ENCODE results near the gene PHAF1.

PHAF1 gene

DNA sequence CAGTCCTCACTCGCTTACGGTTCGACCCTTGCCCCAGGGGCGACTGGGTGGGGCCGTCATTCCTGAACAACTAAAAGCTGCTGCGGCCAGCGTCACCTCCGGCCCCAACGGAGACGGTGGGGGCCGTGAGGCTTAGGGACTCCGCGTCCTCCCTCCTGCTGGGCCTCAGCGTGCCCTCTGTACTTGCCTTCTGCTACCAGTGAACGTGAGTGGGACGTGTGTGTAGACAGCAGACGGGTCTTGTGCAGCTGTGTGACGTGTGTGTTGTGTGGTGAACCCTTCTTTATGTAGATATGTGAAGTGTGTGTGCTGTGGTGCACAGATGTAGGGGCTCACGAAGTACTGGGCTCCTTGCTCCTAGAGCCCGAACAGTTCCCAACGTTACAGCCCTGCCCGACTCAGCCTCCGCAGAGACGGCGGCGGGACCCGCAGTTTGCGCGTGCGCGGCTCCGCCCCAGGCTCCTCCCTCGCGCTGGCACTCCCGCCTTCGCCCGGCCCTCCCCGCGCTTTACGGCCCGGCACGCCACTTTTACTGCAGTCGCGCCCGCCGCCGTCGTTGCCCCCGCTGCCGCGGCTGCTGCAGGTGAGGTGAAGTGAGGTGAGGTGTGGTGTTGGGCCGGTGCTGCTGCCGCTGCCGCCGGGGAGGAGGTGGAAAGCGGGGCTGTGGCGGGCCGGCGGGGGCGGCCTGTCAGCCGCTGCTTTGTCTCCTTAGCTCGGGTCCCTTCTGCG lies at the start of gene PHAF1:
Gene PHAF1 (plus strand): TSS at position 535 of the 729 bp plus-strand sequence. CDS start 235 bp downstream, outside the sequence.
- DNase-seq, result peak; percentile 49 to 87

DNA sequence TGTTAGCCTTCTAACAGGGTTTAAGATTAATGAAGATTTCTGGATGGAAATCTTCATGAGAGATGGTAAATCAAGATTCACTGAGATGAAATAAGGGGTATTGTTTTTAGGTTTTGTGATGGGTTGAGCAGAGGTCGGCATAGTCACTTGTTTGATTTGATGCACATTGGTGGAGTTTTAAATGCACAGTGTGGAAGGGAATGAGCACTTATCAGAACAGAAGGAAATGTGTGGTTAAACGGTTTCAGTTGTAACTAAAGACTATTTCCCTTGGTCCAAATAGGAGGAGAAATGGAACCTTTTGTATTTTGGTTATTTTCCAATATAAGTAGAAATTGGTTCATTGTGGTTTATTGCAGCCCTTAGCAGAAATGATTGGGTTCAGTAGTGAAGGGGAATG lies 46.7 kb upstream of the PHAF1 start:
- DNase-seq, result no peak

DNA sequence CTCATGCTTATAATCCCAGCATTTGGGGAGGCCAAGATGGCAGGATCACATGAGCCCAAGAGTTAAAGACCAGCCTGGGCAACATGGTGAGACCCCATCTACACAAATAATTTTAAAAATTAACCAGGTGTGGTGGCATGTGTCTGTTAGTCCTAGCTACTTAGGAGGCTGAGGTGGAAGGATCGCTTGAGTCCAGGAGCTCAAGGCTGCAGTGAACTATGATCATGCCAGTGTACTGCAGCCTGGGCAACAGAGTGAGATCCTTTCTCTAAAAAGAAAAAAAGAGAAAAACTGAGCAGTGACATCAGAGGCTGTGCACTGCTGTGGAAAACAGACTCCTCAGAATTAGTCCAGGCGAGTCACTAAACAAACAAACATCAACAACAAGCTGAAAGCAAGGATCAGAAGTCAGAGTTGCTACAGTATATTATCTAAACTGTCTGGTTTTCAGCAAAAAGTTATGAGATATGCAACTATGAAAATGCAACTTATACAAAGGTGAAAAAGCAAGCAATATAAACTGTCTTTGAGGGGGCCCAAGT lies 41.5 kb upstream of the PHAF1 start:
- no peak for DNase-seq

DNA sequence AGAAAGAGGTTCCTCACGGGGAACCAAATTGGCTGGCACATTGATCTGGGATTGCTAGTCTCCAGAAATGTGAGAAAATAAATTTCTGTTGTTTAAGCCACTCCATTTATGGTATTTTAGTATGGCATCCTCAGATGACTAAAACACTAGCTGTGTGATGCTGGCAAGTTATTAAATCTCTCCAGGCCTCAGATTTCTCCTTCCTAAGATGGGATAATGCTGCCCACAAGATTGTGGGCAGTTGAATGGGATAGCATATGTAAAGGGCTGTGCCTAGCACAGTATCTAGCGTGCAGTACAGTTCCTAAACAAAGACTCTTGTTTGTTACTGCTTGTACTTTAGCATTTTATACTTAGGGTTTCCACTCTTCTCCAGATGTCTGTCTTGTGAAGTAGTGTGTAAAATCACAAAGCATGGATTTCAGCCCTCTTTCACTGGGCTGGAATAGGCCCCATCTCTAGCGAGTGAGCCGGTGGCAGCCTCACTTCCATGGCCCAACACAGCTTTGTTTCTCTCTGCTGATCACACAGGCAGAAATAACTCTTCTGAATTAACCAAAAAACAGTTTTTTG lies 38.2 kb upstream of the PHAF1 start:
- no peak for DNase-seq

DNA sequence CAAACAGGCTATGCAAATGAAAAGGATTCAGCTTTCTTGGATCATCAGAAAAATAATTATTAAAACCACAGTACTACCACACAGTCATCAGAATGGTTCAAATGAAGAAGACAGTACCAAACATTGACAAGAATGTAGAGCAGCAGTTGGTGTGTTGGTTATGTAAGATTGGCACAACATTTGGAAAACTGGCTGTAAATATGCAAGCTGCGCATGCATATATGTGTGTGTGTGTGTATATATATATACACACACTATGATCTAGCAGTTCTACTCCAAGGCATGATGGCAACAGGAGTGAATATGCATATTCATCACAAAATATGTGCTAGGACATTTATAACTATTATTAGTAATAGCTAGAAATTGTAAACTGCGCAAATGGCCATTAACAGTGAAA lies 34.4 kb upstream of the PHAF1 start:
- no peak for DNase-seq

DNA sequence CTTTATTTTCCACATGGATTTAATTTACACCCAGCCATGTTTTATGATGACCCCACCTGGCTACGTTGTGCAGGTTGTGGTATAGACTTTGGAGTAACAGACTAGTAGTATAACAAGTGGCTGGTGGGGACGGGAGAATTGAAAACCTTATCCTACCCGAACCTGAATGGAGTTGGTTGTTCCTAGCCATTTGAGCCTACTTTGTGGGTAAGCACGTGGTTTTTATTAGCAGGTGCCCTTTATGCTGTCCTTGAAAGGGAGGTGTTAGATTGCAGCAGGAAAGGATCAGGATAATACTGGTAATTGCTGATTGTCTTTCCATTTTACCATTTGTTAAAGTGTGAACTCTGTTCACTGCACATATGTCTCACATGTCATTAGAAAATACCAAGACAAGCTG lies 31.9 kb upstream of the PHAF1 start:
- no peak for DNase-seq

DNA sequence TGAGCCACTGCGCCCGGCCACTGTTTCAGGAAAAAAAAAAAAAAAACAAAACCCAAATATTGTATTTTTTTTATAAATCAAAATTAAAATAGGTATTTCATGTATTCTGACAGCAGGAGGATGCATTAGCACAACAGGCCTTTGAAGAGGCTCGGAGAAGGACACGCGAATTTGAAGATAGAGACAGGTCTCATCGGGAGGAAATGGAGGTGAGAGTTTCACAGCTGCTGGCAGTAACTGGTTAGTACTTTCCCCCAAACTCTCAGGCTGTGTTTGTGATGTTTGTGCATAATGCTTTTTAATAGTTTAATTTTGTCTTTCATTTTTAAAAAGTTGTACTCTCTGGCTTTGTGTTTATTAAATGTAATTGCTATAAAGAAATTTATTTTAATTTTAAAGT lies 27.6 kb upstream of the PHAF1 start:
- no peak for DNase-seq

DNA sequence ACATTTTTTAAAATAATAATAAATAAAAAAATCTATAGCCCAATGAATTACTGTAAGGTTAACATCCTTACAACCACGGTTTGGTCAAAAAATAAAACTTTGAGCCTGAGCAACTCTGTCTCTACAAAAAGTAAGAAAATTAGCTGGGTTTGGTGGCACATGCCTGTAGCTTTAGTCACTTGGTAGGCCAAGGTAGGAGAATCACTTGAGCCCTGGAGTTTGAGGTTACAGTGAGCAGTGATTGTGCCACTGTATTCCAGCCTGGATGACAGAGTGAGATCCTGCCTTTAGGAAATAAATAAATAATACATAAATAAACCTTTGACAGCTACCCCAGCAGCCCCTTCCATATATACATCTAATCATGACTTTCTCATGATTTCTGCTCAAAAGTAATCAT lies 26.9 kb upstream of the PHAF1 start:
- DNase-seq, result no peak

DNA sequence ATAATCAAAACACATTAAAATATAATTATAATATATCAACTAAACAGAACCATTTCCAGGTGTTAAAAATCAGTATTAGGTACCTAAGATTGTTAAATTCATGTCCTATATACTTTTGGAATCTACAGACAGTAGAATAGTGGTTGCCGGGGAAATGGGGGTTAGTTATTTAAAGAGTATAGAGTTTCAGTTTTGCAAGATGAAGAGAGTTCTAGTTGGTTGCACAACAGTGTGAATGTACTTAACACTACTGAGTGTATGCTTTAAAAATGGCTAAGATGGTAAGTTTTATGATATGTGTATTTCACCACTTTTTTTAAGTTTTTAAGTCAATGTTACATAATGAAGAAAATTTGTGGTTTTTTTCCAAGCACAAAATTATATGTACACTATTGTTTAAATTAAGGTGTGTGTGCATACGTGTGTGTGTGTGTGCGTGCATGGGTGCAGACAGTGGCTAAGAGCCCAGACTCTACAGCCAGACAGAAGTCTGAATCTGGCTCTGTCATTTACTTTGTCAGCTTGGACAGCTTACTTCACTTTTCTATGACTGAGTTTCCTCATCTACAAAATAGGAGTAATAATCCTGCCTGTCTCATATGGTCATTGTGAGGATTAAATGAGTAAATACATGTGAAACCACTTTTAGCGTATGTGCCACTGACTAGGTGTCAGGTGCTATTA lies 25.3 kb upstream of the PHAF1 start:
- no peak for DNase-seq

DNA sequence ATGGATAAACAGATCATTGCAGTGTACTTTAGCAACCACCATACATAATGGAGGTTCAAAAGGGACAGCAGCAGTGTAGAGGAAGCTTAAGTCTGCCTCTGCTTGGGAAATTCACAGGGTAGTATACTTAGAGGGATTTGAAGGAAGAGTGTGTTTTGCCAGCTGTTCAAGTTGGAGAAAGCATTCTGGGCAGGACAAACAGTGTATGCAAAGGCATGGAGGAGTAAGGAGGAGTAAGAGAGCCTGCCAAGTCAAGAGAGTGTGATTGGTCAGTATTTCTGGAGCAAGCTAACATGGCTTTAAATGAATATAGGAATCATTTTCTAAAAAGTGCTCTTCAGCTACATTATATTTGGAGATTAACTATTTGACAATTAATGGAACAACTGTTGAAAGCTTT lies 22.9 kb upstream of the PHAF1 start:
- DNase-seq, result no peak

DNA sequence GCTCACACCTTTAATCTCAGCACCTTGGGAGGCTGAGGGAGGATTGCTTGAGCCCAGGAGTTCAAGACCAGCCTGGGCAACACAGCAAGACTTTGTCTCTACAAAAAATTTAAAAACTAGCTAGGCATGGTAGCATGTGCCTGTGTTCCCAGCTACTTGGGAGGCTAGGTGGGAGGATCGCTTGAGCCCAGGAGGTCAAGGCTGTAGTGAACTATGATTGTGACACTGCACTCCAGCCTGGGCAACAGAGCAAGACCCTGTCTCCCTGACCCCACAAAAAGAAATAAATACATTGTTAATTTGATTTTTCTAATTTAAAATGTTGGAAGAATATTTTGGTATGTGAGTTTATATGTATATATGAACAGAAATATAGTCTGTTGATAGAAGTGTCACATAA lies 22.4 kb upstream of the PHAF1 start:
- no peak for DNase-seq

DNA sequence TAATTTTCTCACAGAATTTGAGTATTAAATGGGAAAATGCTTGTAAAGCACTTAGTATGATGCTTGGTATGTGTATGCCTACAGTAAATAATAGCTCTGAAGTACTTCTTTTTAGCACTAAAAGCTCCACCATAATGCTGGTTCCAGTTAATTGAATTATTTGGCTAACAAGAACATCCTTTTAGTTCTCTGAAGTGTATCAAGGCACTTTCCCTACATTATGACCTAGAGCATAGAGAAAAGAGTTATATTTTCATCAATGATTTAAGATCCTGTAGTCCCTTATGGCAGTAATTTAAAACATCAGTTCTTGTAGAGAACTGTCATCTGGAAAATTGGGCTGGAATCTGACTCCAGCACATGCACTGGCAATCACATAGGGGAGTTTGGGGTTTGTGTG lies 21.9 kb upstream of the PHAF1 start:
- DNase-seq, result no peak

DNA sequence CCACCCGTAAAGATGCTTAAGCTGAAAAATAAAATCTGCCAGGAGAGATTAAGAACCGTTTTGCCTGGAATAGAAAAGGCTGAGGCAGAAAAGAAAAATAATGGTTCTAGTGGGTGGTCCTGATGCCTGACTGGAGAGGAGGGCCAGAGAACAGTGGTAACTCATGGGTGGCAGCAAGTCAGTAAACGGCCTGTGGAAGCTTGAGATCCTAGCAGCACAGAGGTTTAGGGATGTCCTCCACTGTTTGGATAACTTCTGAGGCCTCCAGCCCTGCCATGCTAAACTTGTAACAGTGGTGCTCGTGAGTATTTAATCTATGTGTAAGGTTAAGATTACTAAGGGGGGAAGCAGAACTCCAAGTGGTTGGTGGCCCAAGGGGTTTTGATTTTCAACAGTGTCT lies 21.2 kb upstream of the PHAF1 start:
- DNase-seq, result no peak

DNA sequence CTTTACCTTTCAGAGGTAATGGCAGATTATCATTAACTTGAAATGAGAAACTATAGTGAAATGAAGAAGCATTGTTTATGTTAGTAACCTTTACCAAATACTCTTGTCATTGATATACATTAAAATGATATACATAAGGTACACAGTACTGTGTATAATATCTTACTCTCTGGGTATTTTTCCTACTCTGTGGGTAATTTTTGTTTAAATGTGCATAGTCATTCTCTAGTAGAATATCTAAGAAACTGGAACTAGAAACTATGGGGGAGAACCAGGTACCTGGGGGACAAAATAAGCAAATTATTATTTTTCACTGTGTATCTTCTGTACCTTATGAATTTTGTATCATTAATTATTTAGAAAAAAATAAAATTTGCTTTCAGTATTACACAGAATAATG lies 20.6 kb upstream of the PHAF1 start:
- no peak for DNase-seq

DNA sequence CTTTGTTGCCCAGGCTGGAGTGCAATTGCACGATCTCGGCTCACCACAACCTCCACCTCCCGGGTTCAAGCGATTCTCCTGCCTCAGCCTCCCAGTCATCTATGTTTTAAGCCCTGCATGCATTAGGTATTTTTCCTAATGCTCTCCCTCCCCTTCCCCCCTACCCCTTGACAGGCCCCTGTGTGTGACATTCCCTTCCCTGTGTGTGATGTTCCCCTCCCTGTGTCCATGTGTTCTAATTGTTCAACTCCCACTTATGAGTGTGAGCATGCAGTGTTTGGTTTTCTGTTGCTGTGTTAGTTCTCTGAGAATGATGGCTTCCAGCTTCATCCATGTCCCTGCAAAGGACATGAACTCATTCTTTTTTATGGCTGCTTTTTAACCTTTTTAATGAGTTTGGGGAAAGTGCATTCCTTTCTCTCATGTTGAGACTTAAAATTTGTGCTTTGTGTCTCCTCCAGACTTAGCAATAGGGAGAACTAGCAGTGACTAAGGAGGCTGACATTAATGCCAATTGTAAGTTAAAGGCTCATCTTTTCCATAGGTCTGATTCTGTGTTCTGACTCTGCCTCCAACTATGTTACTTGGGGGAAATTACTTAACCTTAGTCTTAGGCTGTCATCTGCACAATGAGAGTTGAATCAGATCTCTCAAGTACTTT lies 17.7 kb upstream of the PHAF1 start:
- no peak for DNase-seq

DNA sequence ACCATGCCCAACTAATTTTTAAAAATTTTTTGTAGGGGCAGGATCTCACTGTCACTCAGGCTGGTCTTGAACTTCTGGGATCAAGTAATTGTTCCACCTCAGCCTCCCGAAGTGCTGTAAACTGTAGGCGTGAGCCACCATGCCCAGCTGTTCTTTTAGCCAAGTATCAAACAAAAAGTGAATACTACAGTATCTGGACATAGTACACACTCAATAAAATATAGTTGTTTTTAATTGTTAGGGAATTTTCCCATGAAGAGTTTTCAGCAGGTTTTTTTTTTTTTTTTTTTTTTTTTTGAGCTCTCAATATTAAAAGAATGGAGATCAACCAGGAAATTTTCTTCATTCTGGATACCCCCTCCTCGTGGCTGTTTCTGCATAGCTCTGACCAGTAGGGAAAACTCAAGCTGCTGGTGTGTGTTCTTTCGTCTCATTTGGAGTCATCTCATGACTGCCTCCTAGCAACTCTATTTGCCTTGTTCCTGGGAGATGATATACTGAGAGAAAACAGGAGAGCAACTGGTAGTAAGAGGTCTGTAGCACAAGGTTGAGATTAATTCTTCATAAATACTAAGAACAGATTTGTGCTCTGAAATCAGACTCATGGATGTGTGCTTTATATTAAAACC lies 16.5 kb upstream of the PHAF1 start:
- DNase-seq, result no peak

DNA sequence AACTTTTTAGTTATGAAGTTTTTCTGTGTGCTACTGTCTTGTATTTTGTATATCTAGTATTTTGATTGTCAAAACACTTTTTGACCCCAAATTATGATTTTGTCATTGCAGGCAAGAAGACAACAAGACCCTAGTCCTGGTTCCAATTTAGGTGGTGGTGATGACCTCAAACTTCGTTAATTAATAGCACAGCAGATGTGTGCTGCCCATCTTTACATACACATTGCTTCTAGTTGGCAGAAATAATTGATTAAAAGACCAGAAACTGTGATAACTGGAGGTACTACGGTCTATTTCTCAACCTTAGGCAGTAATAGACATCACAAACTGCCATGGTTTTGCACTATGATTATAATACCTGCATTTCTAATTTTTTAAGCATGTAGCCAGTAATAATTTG lies 11.1 kb upstream of the PHAF1 start:
- no peak for DNase-seq

DNA sequence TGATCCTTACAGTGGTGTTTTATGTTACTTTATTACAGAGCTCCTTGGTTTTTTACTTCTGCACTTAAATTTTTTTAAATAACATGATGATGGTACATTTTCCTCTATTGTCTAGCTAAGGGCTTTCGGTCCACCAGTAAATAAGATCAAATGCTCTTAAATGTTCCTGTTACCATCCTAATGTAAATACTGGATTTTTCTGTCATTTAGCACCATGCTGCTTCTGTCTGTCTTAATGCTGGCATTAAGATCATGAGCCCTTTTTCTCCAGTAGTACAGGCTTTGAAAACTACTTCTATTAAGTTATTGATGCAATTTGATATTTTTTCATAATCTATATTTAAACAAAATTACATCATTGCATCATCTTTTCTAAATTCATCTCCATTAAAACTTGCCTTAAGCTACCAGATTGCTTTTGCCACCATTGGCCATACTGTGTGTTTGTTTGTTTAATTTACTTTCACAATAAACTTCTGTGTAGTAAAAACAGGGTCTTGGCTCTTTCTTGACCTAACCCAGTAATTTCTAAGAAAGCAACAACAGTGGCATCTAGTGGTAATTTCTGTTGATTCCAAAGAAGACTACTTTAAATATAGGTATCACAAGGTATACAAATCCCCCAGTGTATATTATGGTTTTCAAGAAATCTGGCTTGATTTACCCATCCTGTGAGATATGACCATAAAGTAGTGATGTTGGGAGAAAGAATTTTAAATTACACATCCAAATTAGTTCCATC lies 9.0 kb upstream of the PHAF1 start:
- no peak for DNase-seq

DNA sequence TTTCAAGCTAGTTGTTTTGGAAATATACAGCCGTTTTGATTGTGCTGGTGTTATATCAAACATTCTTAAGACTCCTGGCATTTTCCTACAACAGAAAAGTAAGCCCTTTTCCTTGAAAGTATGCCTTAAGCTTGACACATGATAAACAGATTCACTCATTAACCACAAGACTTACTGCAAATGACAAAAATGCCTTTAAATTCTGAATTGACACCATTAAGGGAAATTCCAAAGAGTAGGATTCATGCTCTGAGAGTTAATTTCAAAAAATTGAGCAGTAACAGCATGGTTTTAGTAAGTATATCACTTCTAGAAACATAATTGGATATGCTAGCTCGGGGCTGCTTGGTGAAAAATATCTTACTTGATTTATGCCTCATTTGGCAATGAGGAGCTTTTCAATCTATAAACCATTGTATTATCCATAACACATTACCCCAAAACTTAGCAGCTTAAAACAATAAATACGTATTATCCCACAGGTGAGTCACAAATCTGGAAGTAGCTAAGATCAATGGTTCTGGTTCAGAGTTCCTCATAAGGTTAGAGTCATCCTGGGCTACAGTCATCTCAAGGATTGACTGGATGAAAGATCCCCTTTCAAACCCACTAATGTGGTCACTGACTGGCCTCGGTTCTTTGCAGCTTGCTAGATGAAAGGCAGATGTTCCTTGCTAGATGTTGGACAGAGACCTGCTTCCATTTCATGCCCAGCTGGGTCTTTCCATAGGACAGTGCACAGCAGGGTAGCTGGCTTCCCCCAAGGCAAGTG lies 8.2 kb upstream of the PHAF1 start:
- DNase-seq, result no peak

DNA sequence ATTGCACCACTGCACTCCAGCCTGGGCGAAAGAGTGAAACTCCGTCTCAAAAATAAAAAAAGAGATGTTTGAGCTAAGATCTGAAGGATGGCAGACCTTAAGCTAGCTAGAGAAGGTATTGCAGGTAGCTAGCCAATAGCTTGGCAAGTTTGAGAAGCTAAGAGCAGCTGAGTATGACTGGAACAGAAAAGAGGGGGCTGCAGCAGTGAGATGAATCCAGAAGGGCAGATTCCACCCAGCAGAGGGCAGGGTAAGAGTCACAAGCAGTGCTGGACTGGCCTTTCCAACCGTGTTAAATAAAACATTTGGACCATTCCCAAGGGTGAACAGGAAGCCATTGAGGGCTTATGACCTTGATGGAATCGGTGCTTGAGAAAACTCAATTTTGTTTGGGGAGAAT lies 5.7 kb upstream of the PHAF1 start:
- DNase-seq, result no peak

DNA sequence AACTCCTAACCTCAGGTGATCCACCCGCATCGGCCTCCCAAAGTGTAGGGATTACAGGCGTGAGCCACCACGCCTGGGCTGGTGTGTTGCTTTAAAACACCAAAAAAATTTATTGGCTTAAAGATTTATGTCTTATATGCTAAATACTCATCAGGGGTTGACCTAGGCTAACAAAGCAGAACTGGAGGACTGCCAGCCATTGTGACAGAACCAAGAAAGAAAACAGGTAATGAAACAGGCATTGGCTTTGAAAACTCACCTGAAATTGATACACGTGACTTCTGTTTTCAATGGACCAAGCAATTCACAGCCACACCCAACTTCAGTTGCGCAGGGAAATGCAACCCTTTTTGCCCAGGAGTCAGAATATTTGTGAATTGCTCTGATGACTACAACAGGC lies 4.9 kb upstream of the PHAF1 start:
- no peak for DNase-seq

DNA sequence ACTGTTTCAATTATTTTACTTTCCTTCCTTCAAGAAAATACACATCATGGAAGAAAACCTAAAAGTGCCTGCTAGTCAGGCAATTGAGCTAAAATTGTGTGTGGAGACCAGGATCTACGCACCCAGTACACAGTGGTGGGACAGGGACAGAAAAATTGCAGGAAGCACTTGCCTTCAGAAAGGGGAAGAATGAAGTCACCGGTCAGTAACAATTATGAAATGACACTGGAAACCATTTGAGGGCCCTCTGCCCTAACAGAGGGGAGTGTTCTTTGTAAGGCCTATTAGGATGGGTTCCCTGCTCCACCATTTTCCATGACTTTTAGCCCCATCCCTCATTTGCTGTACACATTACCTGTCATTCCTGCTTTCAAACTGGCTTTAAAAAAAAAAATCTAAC lies 4.5 kb upstream of the PHAF1 start:
- no peak for DNase-seq
